ENCODE measurements around the gene CRAMP1. TPM values are rescaled to one million over a fixed set of nuclear protein-coding genes. Genes with fewer than 3 reads are reported as not detected.

The CRAMP1 gene
- total RNA-seq, 1 donor from 2014 or later, result 11.7 TPM

GRCh38 chr16:1630450-1631213 is 18.5 kb downstream of the CRAMP1 start:
- Histone ChIP-seq H3K4me2 (no peak overlapping the region), H3K27me3 (no peaks in the 10 kb centered on the region), H3K36me3 (no peaks in the 10 kb centered on the region), H3K79me2 (ENCODE audit: low read depth) (peaks cover 92% of the 10 kb centered on the region), H3K27ac (no peak overlapping the region), H3K4me1 (no peaks in the 10 kb centered on the region), H3F3A (ENCODE audit: low read depth) (no peaks in the 10 kb centered on the region), H3K4me3 (no peak overlapping the region), H4K20me1 (ENCODE audit: low read depth) (peaks cover 66% of the 10 kb centered on the region), H2AFZ (replicated peaks) (no peak overlapping the region), H3K9ac (no peak overlapping the region), H3K9me3 (ENCODE audit: low read depth) (no peaks in the 10 kb centered on the region)
- Mint-ChIP-seq H3K9me3 (no peaks in the 10 kb centered on the region), H3K4me3 (no peak overlapping the region), H3K27me3 (ENCODE audit: insufficient read depth, low read depth) (peaks cover 4% of the 10 kb centered on the region), H3K36me3 (peaks cover 35% of the 10 kb centered on the region), H3K4me1 (no peaks in the 10 kb centered on the region), H3K27ac (no peak overlapping the region)
- TF ChIP-seq EZH2phosphoT487 (IDR thresholded peaks at IDR 0.05), result no peak
- no peak for TF ChIP-seq CTCF (IDR thresholded peaks at IDR 0.05)
- no peak for TF ChIP-seq EZH2 (IDR thresholded peaks at IDR 0.05)
- no peak for DNase-seq (ENCODE audit: low spot score)

GRCh38 chr16:1631230-1631629 is 19.1 kb downstream of the CRAMP1 start:
- no peak overlapping the region for H3K4me2 ChIP-seq
- H3K9me3 ChIP-seq (ENCODE audit: low read depth), result no peaks in the 10 kb centered on the region
- peaks cover 66% of the 10 kb centered on the region for H4K20me1 ChIP-seq (ENCODE audit: low read depth)
- no peak overlapping the region for H3K9ac ChIP-seq
- H3K4me1 Mint-ChIP-seq, result no peaks in the 10 kb centered on the region
- H3K36me3 Mint-ChIP-seq, result peaks cover 37% of the 10 kb centered on the region
- H3K4me3 ChIP-seq, result no peak overlapping the region
- no peaks in the 10 kb centered on the region for H3K9me3 Mint-ChIP-seq
- no peak overlapping the region for H2AFZ ChIP-seq (replicated peaks)
- peaks cover 5% of the 10 kb centered on the region for H3K27me3 Mint-ChIP-seq (ENCODE audit: insufficient read depth, low read depth)
- H3K4me1 ChIP-seq, result no peaks in the 10 kb centered on the region
- no peaks in the 10 kb centered on the region for H3F3A ChIP-seq (ENCODE audit: low read depth)
- no peak overlapping the region for H3K4me3 Mint-ChIP-seq
- no peak overlapping the region for H3K27ac Mint-ChIP-seq
- H3K79me2 ChIP-seq (ENCODE audit: low read depth), result peaks cover 92% of the 10 kb centered on the region
- TF ChIP-seq CTCF (IDR thresholded peaks at IDR 0.05) (no peak), EZH2 (IDR thresholded peaks at IDR 0.05) (no peak)
- DNase-seq (ENCODE audit: low spot score), result no peak
- no peaks in the 10 kb centered on the region for H3K27me3 ChIP-seq
- H3K27ac ChIP-seq, result no peak overlapping the region
- no peaks in the 10 kb centered on the region for H3K36me3 ChIP-seq

GRCh38 chr16:1631931-1632637 is 19.9 kb downstream of the CRAMP1 start:
- Mint-ChIP-seq H3K27ac (no peak overlapping the region), H3K9me3 (no peaks in the 10 kb centered on the region), H3K4me3 (no peak overlapping the region), H3K27me3 (ENCODE audit: insufficient read depth, low read depth) (peaks cover 5% of the 10 kb centered on the region), H3K4me1 (no peaks in the 10 kb centered on the region), H3K36me3 (peaks cover 35% of the 10 kb centered on the region)
- no peak for TF ChIP-seq CTCF (IDR thresholded peaks at IDR 0.05)
- TF ChIP-seq EZH2phosphoT487 (IDR thresholded peaks at IDR 0.05), result no peak
- TF ChIP-seq EZH2 (IDR thresholded peaks at IDR 0.05), result no peak
- Histone ChIP-seq H3K4me1 (no peaks in the 10 kb centered on the region), H3K27me3 (no peaks in the 10 kb centered on the region), H3K4me2 (no peak overlapping the region), H2AFZ (replicated peaks) (no peak overlapping the region), H3K27ac (no peak overlapping the region), H3K4me3 (no peak overlapping the region), H3F3A (ENCODE audit: low read depth) (no peaks in the 10 kb centered on the region), H4K20me1 (ENCODE audit: low read depth) (peaks cover 65% of the 10 kb centered on the region), H3K9me3 (ENCODE audit: low read depth) (no peaks in the 10 kb centered on the region), H3K79me2 (ENCODE audit: low read depth) (peaks cover 89% of the 10 kb centered on the region), H3K9ac (no peak overlapping the region), H3K36me3 (no peaks in the 10 kb centered on the region)
- no peak for DNase-seq (ENCODE audit: low spot score)

All from neural progenitor cell (in vitro differentiated cells).